NCI-H526 (cell line): ENCODE results near the gene C1QTNF6.
"Not testable (repeated sequence)": the region's sequence is repeated elsewhere in the genome, so short reads cannot be mapped to it uniquely, and the experiment has no call there.

Experiments used
- DNase-seq, 2 experiments: peaks; one replicate each; lab custom pipeline; 2025; lab: John Stamatoyannopoulos, UW

C1QTNF6 gene

DNA sequence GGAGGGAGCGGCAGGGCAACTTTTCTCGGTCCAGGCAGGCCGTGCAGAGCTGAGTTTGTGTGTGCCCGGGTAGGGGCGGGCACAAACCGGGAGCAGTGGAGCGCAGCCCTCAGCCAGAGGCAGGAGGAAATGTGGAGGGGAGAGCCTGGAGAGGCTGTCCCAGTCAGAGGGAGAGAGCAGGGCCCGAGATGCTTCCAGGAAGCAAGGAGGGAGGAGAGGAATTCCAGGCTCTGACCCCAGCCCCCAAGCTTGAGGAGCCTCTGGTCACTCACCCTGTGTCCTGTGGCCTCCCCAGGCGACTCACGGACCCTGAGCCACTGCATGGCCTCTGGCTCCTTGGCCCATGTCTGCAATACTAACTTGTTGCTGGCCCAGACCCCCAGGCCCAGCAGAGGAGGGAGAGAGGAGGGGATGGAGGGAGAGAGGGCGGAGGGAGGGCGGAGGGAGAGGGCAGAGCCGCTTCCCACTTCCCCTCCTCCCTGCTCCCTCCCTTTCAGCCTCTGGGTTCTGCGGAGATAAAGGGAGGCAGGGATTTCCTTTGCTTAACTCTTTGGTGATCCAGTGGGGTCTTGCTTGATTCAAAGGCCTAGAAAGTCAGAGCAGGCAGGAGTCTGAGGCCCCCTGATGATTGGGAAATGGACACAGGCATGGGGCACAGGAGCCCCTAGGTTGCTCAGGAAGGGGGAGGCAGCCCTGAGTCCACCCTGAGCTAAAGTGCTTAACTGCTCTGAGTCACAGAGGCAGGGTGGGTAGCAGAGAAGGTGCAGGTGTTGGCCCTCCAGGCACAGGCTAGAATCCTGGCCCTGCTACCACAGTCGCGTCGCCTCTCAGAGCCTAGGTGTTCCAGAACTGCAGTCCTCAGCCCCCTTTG is at the start of gene C1QTNF6:
Gene C1QTNF6, minus strand, starts transcription at position 357 of the 871 bp plus-strand sequence. Its CDS starts 34 bp downstream, at position 323.
- peak in 1 of 2 experiments; percentile 58 for DNase-seq

DNA sequence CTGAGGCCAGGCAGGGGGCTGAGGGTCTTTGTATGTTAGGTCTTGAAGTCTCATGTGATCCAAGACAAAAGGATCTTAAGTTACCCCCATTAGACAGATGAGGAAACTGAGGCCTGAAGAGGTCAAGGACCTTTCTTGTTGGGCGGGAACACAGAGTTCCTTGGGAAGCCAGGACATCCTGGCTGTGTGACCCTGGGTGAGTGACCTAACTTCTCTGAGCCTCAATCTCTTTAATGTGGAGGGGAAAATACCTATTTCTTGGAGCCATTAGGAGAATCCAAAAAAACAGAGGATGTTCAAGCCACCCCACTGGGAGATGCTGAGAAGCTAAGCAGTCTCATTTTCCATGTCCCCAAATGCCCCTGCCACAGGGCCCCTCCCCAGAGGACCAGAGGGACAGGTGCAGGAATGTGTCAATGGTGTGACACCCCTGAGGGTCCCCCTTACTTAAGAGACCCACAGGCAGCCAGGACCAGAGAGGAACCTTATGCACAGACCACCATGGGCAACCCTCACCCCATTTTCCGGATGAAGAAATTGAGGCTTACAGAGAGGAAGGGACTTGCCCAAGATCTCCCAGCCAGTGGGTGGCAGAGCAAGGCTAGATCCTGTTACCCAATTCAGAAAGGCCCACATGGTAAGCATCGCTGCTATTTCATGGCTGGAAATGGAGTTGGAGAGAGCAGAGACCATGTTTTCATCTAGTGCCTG is 48.0 kb upstream of the C1QTNF6 start:
- DNase-seq: no peak

DNA sequence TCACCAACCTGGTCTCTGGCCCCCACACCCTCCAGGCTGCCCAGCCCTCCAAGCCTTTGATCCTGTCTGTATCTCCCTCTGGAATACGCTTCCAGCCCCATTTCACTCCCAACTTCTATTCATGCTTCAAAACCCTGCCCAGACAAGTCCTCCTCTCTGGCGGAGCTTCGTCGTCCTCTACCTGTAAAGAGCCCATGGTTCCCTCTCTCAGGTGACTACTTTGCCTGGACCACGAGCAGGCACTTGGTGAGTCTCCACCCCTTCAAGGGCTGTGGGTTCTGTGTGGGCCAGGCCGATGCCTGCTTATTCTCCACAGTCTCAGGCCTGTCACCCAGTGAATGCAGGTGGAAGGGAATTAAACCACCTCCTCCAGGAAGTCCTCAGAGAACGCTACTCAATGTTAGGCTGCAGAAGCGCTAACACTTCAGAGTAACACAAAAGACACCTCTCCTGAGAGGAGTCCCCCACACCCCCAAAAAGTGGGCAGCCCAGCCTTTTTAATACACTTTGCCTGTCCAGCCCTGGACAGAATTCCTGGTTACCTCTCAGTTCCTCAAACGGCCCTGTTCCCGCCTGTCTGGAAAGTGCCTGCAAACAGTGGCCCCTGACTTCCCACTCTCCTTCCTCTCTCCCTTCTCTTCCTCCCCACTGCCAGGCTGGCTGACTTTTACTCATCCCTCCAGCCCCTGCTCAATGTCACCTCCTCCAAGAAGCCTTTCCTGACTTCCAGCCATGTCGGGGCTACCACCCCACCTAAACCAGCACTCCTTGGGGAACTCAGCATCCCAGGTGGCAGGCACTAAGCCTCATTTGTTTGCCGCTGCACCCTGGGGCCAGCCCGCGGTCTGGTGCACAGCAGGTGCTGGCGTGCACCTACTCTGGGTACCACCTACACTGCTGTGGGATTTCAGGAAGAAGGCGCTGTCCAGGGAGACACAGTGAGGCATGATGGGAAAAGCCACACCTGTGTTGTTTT is 47.0 kb upstream of the C1QTNF6 start:
- DNase-seq: peak in 1 of 2 experiments; percentile 47

DNA sequence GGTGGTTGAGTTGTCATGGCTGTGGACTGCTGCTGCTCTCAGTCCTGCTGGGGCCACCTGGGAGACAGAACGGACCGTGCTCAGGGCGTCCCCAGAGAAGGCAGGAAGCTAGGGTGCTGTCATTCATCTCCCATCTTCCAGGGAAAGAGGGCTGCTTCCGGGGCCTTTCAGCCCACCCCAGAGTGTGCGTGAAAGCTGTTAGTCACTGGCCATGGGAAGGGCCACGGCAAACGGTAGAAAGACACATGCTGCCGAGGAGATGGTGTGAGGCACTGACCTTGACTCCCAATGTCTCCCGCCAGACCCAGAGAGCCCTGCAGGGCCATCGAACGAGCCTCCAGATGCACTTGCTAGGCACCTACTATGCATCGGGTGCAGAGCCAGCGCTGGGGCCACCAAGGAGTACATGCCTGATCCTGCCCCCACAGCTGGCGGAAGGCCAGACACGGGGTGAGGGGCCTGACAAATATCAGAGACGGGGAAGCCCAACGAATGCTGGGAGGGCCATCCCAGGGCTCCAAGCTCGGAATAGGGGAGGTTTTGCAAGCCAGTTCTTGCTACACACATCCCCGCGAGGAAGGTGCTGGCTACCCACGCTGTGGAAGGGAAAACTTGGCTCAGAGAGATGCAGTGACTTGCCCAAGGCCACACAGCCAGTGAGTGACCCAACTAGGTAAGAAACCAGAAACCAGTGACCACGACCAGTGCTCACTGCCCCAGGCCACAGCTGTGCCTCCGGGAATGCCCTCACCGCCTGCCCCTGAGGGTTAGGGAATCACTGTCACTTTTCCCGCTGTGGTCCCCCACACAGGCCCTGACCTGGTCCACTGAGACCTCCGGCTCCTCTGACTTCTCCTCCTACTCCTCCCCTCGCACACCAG is 45.9 kb upstream of the C1QTNF6 start:
- DNase-seq: no peak

GRCh38 chr22:37233371-37233750 is 45.3 kb upstream of the C1QTNF6 start:
- not testable (repeated sequence) for DNase-seq

- no peak for DNase-seq
These were observed 44.3 kb upstream of the C1QTNF6 start for GRCh38 chr22:37232140-37232998.

GRCh38 chr22:37231406-37232139 is 43.5 kb upstream of the C1QTNF6 start:
- DNase-seq: no peak

DNA sequence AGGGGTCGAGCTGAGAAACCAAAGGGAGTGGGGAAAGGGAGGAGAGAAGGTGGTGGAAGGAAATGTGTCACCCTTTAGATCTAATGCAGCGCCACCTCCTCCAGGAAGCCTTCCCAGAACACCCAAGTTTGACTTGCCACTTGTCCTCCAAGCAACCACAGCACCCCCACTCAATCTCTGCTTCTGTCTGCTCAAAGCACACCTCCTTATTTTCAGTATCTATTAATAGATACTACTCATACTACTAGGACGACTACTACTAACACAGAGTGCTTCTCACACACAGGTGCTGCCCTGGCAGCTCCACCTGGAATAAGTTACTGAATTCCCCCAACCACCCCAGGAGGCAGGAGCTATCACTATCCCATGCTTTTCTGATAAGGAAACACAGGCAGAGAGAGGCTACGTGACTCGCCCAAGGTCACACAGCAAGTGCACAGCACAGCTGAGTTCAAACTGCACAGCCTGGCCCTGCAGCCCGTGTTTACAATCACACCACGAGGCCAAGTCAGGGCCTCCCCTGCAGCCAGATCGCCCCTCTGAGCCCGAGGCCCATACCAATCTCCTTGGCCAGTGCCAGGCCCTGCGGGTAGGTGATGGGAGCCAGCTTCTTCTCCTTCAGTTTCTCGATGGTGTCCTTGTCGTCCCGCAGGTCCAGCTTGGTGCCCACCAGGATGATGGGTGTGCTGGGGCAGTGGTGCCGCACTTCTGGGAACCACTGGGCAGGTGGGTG is 42.8 kb upstream of the C1QTNF6 start:
- DNase-seq: no peak

DNA sequence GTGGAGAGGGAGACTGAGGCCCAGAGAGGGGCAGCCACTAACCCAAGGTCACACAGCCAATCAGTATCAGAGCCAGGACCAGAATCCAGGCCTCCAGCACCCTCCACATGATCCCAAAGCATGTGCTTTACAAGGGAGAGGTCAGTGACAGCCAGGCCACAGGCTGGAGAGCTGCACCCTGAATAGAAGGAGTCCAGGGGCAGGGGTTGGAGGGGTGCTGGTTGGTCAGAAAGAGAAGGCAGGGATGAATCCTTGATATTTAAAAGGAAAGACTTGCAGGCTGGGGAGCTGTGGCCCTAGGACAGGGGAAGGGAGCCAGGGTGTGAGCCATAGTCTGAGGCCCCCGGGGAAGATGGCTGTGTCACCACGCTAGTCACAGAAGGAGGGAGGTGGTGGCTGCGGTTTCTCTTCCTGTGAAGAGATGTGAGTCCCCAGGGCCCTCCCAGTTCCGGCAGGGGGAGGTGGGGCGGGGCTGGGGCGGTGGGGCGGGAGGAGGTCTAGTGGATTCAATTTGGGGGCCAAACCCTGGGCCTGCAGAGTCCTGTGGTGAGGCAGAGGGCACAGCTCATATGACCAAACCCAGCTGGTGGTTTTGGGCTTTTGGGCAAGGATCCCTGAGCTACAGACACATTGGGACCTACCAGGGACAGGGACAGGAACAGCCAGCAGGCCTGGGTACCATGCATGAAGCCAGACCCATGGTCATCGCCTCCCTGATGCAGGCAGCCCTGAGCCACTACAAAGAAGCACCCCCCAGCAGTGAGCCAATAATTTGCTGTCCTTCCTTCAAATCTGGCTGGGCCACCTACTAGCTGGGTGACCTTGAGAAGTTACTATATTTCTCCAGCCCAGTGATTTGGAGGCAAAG is 42.0 kb upstream of the C1QTNF6 start:
- DNase-seq: no peak

DNA sequence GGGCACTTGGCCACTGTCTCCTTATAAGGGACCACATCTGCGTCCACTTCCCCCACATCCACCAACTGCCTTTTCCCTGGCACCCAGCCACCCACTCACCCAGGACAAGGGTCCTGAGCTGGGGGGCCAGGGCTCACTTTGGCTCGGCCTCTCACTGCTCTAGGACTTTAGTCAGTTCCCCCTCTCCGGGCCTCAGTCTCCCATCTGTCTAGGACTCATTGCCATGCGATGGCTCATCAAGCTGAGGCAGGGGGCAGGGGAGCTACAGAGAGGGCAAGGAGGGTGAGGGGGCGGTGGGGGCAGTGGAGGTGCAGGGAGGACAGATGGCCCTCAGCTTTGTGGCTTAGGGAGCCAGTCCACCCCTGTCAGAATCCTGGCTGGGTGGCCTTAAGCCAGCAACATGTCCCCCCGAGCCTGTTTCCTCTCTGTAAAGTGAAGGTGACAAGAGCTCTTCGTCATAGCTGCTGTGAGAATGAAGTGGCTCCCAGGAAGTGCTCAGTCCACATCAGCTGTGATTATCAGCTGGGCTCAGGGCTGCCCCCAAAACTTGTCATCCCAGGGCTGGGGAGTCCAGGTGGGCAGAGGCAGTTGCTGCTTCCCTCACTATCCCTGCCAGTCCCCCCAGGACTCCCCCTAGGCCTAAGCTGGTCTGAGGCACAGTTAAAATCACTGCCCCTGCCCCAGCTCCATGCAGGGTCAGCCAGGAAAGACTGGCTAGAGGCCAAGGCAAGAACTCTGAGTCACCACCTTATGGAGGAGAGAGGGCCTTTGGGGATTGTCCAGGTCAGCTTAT is 41.2 kb upstream of the C1QTNF6 start:
- no peak for DNase-seq

GRCh38 chr22:37228106-37229011 is 40.3 kb upstream of the C1QTNF6 start:
- DNase-seq: no peak

GRCh38 chr22:37226514-37226913 is 38.5 kb upstream of the C1QTNF6 start:
- DNase-seq: no peak

DNA sequence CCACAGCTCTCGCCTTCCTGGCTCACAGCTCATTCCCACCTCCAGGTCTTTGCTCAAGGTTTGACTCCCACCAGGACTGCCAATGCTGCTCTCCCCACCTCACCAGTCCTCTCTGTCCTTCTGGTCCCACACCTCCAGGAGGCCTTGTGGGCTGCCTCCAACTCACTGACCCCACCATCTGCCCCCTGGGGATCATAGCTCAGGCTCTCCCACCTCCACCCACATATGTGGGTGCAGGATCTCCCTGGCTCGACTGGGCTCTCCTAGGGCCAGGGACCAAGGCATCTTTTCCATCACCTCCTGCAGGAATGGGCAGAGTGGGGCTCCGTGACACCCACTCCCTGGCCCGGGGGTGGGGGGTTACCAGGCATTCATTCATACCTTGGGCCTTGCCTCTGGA is 38.0 kb upstream of the C1QTNF6 start:
- DNase-seq: no peak

DNA sequence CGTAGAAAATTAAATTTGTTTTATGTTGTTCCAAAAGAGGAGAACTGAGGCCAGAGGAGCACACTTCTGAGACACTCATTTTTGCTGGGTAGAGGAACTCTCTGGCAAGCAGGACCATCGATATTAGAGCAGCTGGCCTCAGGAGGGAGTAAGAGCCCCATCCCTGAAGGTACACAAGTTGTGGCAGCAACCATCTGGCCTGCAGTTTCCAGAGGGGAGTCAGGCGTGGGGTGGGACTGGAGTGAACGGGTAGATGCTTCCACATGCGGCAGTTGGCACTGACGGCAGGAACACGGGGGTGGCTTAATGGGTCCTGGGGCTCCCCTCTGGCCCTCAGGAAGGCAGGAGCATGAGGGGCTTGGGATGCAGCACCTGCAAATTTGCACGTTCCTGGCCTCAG is 37.4 kb upstream of the C1QTNF6 start:
- peak in 1 of 2 experiments; percentile 25 for DNase-seq

DNA sequence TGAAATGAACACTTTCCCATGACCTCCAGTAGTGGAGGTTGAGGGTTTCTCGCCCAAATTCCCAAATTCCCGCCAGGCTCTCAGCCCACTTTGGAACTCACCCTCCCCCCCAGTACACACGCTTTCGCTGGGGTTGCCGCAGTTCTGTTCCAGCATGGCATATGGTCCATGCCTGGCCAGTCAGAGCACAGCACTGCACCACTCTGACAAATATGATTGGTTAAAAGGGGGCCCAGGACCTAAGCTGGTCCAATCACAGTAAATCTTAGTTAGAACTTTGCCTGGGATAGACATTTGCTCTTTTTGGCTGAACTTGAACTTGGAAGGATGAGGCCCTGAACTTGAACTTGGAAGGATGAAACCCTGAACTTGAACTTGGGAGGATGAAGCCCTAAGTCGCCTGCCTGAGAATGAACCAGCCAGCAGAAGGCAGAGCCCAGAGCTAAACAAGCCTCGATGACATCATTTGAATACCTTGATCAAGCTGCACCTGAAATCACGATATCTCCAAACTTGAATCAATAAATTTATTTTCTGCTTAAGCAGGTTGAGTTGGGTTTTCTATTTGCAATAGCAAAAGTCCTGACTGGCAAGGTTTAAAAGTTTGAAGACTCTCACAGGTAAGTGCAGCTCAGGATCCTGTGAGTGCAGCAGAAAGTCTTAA is 36.8 kb upstream of the C1QTNF6 start:
- no peak for DNase-seq
